Fibroblast of mammary gland (primary cell): ENCODE data around the gene PFKFB3.
"Not testable (repeated sequence)": the region's sequence is repeated elsewhere in the genome, so short reads cannot be mapped to it uniquely, and the experiment has no call there.

Experiments used
- DNase-seq: peaks from one replicate; pipeline ENCODE4 v3.0.0-alpha.2; 2010; ENCODE audit warnings: low read depth
- H3K4me3 ChIP-seq: 2 replicates; pipeline ENCODE4 v1.5.1; 2011; ENCODE audit warnings: low read depth, mild to moderate bottlenecking, low read length, moderate library complexity; ENCODE audit not compliant: control insufficient read depth
- TF ChIP-seq, protein P1 (sequence below): conservative IDR thresholded peaks from 2 replicates; pipeline ENCODE4 v1.5.1; 2011; ENCODE audit warnings: low read depth, low read length, inconsistent platforms; ENCODE audit not compliant: control insufficient read depth, insufficient read depth

PFKFB3 gene

DNA sequence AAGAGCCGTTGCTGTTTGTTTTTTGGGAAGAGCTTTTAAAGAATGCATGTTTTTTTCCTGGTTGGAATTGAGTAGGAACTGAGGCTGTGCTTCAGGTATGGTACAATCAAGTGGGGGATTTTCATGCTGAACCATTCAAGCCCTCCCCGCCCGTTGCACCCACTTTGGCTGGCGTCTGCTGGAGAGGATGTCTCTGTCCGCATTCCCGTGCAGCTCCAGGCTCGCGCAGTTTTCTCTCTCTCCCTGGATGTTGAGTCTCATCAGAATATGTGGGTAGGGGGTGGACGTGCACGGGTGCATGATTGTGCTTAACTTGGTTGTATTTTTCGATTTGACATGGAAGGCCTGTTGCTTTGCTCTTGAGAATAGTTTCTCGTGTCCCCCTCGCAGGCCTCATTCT lies 31.6 kb downstream of the PFKFB3 start:
- TF ChIP-seq, protein P1, sequence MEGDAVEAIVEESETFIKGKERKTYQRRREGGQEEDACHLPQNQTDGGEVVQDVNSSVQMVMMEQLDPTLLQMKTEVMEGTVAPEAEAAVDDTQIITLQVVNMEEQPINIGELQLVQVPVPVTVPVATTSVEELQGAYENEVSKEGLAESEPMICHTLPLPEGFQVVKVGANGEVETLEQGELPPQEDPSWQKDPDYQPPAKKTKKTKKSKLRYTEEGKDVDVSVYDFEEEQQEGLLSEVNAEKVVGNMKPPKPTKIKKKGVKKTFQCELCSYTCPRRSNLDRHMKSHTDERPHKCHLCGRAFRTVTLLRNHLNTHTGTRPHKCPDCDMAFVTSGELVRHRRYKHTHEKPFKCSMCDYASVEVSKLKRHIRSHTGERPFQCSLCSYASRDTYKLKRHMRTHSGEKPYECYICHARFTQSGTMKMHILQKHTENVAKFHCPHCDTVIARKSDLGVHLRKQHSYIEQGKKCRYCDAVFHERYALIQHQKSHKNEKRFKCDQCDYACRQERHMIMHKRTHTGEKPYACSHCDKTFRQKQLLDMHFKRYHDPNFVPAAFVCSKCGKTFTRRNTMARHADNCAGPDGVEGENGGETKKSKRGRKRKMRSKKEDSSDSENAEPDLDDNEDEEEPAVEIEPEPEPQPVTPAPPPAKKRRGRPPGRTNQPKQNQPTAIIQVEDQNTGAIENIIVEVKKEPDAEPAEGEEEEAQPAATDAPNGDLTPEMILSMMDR, result no peak
- no peak overlapping the region for H3K4me3 ChIP-seq
- no peak for DNase-seq

DNA sequence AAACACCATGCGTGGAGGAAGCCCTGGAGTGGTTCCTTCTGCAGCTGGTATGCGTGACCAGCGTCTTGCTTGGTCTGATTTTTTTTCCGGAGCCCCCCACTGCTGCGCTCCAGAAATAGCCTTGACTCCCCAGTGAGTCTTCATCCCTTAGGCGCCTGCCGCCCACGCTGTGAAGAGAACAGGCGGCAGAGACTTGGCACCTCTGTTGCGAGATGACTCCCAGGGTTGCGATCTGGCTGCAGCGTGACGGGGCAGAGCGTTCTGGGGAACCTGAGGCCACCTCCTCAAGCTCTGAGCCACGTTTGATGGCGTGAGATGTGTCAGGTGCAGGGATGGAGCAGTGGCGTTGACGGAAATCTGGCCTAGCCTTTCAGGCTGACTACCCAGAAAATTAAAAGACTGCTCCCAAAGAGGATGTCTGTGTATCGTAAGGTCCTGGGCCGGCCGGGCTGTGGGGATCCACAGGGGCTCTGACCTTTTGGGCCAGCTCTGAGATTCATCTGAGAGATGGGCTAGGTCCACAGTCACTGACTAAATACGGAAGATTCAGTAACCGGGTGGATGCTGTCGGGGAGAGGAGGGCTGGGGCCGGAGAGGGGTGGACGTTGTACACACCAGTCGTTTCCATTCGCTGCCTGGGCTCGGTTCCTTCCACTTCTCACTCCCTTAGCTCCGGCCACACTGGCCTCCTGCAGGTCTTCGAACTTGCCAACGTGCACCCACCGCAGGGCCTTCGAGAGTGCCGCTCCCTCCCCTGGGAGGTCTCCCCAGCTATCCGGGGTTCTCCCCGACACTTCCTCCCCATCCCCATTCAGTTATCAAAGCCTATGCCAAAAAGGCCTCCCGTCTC lies 33.8 kb downstream of the PFKFB3 start:
- no peak for DNase-seq
- TF ChIP-seq, protein P1, result no peak
- H3K4me3 ChIP-seq, result no peak overlapping the region

DNA sequence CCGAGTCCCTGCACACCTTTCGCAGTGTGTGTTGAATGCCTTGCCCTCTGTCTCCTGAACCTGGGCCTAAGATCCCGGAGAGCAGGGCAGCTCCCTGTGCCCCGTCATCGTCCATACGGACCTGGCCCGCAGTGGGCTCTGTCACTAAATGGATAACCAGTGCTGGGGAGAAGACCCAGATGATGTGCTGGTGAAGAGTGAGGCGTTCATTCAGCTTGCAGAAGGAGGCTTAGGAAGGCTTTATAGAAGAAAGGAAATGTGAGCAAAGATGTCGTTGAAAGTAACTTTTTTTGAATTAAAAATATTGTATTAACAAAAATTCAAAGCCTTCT lies 34.4 kb downstream of the PFKFB3 start:
- TF ChIP-seq, protein P1, result no peak
- no peak overlapping the region for H3K4me3 ChIP-seq
- no peak for DNase-seq

DNA sequence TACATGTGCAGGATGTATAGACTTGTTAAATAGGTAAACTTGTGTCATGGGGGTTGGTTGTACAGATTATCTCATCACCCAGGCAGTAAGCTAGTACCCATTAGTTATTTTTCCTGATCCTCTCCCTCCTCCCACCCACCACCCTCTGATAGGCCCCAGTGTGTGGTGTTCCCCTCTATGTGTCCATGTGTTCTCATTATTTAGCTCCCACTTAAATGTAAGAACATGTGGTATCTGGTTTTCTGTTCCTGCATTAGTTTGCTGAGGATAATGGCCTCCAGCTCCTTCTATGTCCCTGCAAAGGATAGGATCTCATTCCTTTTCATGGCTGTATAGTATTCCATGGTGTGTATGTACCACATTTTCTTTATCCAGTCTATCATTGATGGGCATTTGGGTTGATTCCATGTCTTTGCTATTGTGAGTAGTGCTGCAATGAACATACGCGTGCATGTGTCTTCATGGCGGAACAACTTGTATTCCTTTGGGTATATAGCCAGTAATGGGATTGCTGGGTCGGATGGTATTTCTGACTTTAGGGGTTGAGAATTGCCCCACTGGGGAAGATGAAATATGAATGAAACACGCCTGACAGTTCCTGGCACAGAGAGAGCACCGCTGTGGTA lies 36.0 kb downstream of the PFKFB3 start:
- peak; percentile 6 for DNase-seq
- H3K4me3 ChIP-seq, result not testable (repeated sequence)

DNA sequence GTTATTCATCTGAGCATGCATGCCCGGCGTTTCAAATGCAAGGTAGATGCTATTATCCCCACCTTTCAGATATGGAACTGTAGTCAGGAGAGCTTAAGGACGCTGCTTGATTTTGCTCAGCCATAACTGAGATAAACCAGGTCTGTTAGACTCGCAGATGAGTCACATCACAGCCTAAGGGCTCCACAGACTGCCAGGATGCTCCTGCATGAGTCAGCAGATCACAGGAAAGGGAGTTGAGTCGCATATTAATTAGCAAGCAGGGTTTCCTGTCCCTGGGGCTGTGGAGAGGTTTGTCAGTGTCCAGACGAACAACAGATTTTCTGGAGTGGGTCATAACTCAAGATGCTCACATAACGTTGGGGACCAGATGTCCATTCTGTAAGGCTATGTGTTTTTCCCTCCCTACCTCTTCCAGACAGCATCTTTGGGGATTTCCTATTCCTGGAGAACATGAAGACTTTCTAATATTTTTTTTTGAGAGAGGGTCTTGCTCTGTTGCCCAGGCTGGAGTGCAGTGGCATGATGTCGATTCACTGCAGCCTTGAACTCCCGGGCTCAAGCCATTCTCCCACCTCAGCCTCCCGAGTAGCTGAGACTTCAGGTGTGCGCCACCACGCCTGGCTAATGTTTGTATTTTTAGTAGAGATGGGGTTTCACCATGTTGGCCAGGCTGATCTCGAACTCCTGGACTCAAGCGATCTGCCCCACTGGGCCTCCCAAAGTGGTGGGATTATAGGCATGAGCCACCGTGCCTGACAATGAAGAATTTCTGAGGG lies 36.7 kb downstream of the PFKFB3 start:
- no peak overlapping the region for H3K4me3 ChIP-seq
- TF ChIP-seq, protein P1, result no peak
- peak; percentile 98 for DNase-seq

DNA sequence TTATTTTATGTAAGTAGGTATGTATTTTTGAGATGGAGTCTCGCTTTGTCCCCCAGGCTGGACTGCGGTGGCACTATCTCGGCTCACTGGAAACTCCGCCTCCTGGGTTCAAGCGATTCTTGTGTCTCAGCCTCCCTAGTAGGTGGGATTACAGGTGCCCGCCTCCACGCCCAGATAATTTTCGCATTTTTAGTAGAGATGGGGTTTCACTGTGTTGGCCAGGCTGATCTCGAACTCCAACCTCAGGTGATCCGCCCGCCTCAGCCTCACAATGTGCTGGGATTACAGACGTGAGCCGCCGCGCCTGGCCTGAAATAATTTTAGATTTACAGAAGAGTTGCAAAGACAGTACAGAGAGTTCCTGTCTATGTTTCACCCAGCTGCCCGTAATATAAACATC lies 37.5 kb downstream of the PFKFB3 start:
- TF ChIP-seq, protein P1, result no peak
- no peak overlapping the region for H3K4me3 ChIP-seq
- no peak for DNase-seq

DNA sequence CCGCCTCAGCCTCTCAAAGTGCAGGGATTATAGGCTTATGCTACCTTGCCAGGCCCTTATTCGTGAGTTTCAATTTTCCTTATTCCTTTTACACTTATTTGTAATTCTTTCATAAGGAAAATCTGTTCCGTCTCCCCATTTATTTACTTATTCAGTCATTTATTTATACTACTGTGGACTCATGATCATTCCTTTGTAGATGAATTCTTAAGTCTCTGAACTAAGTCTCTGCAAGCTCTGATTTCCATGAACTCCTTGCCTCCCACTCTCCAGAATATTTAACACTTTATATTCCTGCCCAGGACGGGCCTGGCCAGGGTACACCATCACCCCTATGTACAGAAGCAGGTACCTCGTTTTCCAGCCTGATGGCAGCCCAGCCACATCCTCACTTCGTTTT lies 39.4 kb downstream of the PFKFB3 start:
- DNase-seq, result no peak

More for the DNA sequence above, 39.4 kb downstream of the PFKFB3 start:
- no peak overlapping the region for H3K4me3 ChIP-seq
- TF ChIP-seq, protein P1, result no peak
